Left hindlimb (tissue), 1 donor: ENCODE data around the gene SNX4.

Experiments
- DNase-seq: peaks from one replicate; pipeline ENCODE4 v3.0.0-alpha.2; 2018

SNX4 gene

DNA sequence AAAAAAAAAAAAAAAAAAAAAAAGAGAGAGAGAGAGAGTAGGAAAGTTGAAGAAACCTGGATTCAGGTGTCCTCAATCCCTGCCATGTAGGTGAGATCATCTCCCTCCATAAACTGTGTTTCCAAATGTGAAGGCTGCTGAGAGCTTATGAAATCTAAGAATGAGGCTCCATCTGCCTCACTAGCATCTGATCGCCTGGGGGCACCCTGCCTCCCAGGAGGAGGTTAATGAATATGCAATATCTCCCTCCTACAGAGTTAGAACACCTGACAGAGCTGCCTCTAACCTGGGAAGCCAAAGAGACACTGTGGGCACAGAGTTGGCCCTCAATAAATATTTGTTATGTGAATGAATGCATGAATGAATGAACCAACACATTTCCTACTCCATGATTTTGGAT is 121.0 kb downstream of the SNX4 start:
- DNase-seq: no peak
